HepG2 (cell line): ENCODE measurements around the gene TBC1D22A.

Source experiments
- CTCF ChIP-seq: sonication (generic); formaldehyde crosslinking; IDR thresholded peaks from 2 replicates; pipeline ENCODE4 v1.5.0; 2020; ENCODE audit warnings: mild to moderate bottlenecking, missing genetic modification reagents, moderate library complexity
- NR1H2 ChIP-seq: sonication (generic); formaldehyde crosslinking; IDR thresholded peaks from 2 replicates; pipeline ENCODE4 v1.8.1; 2022; ENCODE audit warnings: low read depth, missing genetic modification reagents, borderline replicate concordance
- POLR2A ChIP-seq, 2 experiments: IDR thresholded peaks; 2 replicates each; pipeline ENCODE4 v1.6.1; 2011; ENCODE audit warnings: low read depth in 2 of 2, low read length in 2 of 2, mild to moderate bottlenecking in 1 of 2, moderate library complexity in 1 of 2; ENCODE audit not compliant: insufficient read depth in 1 of 2
- SNRNP70 ChIP-seq: fragments of 200-400 bp; formaldehyde crosslinking; IDR thresholded peaks from 2 replicates; pipeline ENCODE4 v1.6.1; 2017; ENCODE audit warnings: mild to moderate bottlenecking, low read depth, low read length, moderate library complexity
- ZNF281 ChIP-seq: sonication (generic); formaldehyde crosslinking; IDR thresholded peaks from 2 replicates; pipeline ENCODE4 v1.4.0; 2020; ENCODE audit warnings: missing genetic modification reagents, borderline replicate concordance

- TF ChIP-seq SNRNP70 (no peak), CTCF (CRISPR knock-in tag) (no peak), ZNF281 (CRISPR knock-in tag) (no peak), NR1H2 (CRISPR knock-in tag) (no peak), POLR2A (IDR thresholded peaks at IDR 0.05; ENCODE audit: insufficient read depth in 1 of 2, low read depth in 2 of 2, low read length in 2 of 2) (no peak)
Observed at GRCh38 chr22:47011131-47011858, 248.8 kb downstream of the TBC1D22A start.
